ENCODE measurements around the gene REPS2.

Gene REPS2

DNA sequence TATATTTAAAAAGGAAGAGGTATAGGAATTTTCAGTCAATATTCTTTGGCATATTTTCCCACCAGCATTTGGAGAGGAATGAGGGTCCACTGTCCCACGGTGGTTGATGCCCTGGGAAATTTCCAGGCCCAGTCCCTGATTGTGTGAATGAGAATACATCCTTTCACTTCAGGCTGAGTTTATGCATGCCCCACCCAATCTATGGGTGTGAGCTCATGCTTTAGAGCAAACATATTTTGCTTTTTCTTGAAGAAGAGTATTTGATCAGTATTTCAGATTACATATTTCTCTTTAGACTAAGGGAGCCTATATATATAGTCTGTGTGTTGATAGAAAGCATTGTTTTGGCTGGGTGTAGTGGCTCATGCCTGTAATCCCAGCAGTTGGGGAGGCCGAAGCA, 77.2 kb downstream of the REPS2 start:
- Histone ChIP-seq H3K4me1 (ENCODE audit: low read length) (0 out of 2 replicates have a peak, but pooled peaks cover under 1% of the 10 kb centered on the region), H3K79me2 (ENCODE audit: low read length) (no peaks in the 10 kb centered on the region), H3K27ac (ENCODE audit: low read length) (no peak overlapping the region), H3K9ac (ENCODE audit: low read length) (no peak overlapping the region), H3K4me3 (ENCODE audit: low read length) (no peak overlapping the region), H3K9me2 (replicated peaks; ENCODE audit: insufficient read depth, low read length) (no peaks in the 10 kb centered on the region), H3K9me3 (replicated peaks; ENCODE audit: insufficient read depth, low read length) (no peaks in the 10 kb centered on the region), H2AFZ (ENCODE audit: low read length) (no peak overlapping the region), H3K4me2 (ENCODE audit: low read depth, low read length) (no peak overlapping the region), H4K20me1 (ENCODE audit: insufficient read depth, low read length) (no peaks in the 10 kb centered on the region), H3F3A (ENCODE audit: insufficient read depth, low read length) (no peaks in the 10 kb centered on the region), H3K27me3 (replicated peaks; ENCODE audit: insufficient read depth, low read length) (no peaks in the 10 kb centered on the region), H3K36me3 (replicated peaks; ENCODE audit: insufficient read depth, low read length) (no peaks in the 10 kb centered on the region)
- TF ChIP-seq EZH2 (optimal IDR thresholded peaks at IDR 0.05; ENCODE audit: low read depth, low read length) (no peak), EZH2phosphoT487 (IDR thresholded peaks at IDR 0.05; ENCODE audit: low read length) (no peak)
- TF ChIP-seq, protein P1, sequence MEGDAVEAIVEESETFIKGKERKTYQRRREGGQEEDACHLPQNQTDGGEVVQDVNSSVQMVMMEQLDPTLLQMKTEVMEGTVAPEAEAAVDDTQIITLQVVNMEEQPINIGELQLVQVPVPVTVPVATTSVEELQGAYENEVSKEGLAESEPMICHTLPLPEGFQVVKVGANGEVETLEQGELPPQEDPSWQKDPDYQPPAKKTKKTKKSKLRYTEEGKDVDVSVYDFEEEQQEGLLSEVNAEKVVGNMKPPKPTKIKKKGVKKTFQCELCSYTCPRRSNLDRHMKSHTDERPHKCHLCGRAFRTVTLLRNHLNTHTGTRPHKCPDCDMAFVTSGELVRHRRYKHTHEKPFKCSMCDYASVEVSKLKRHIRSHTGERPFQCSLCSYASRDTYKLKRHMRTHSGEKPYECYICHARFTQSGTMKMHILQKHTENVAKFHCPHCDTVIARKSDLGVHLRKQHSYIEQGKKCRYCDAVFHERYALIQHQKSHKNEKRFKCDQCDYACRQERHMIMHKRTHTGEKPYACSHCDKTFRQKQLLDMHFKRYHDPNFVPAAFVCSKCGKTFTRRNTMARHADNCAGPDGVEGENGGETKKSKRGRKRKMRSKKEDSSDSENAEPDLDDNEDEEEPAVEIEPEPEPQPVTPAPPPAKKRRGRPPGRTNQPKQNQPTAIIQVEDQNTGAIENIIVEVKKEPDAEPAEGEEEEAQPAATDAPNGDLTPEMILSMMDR (IDR thresholded peaks at IDR 0.05; ENCODE audit: low read length) = no peak
- DNase-seq = no peak

GRCh38 chrX:17024886-17025285, 78.4 kb downstream of the REPS2 start:
- H3K79me2 ChIP-seq (ENCODE audit: low read length) = no peaks in the 10 kb centered on the region
- H3K27me3 ChIP-seq (replicated peaks; ENCODE audit: insufficient read depth, low read length) = no peaks in the 10 kb centered on the region
- no peak overlapping the region for H3K4me3 ChIP-seq (ENCODE audit: low read length)
- H4K20me1 ChIP-seq (ENCODE audit: insufficient read depth, low read length) = no peaks in the 10 kb centered on the region
- H3F3A ChIP-seq (ENCODE audit: insufficient read depth, low read length) = no peaks in the 10 kb centered on the region
- H3K9me3 ChIP-seq (replicated peaks; ENCODE audit: insufficient read depth, low read length) = no peaks in the 10 kb centered on the region
- H3K4me1 ChIP-seq (ENCODE audit: low read length) = no peaks in the 10 kb centered on the region
- H3K27ac ChIP-seq (ENCODE audit: low read length) = no peak overlapping the region
- H3K9me2 ChIP-seq (replicated peaks; ENCODE audit: insufficient read depth, low read length) = no peaks in the 10 kb centered on the region
- TF ChIP-seq, protein P1 (IDR thresholded peaks at IDR 0.05; ENCODE audit: low read length) = no peak
- TF ChIP-seq EZH2phosphoT487 (IDR thresholded peaks at IDR 0.05; ENCODE audit: low read length) = no peak
- no peak for TF ChIP-seq EZH2 (optimal IDR thresholded peaks at IDR 0.05; ENCODE audit: low read depth, low read length)
- H3K4me2 ChIP-seq (ENCODE audit: low read depth, low read length) = no peak overlapping the region
- H3K36me3 ChIP-seq (replicated peaks; ENCODE audit: insufficient read depth, low read length) = no peaks in the 10 kb centered on the region
- DNase-seq = no peak
- H2AFZ ChIP-seq (ENCODE audit: low read length) = no peak overlapping the region
- no peak overlapping the region for H3K9ac ChIP-seq (ENCODE audit: low read length)

DNA sequence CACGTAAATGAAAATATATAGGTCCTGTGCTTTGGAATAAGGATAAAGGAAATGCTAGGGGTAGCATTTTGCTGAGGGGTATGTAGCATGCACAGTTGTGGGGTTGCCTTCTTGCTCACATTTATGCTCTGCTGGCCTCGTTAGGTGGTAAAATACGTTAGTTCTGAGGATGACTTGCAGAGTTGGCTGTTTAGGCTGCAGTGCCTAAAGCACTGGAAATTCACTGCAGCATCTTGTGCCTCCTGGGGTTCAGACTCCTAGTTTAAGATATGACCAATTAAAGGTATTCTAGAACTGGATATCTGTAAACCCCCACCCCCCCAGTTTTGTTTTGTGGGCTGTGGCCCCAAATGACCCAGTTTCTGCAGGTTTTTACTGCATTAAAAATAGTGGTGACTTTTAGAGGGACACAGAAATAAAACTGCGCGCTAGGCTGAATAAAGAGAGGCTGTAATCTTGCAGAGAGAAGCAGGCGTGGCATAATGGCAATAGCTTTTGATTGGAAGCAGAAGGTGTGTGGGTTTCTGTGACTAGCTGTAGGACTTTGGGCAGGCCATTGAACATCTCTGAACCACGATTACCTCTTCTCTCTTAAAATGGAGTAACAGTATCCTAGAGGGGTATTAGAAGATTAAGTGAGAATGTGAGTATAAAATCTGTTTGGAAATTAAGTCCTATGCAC, 79.3 kb downstream of the REPS2 start:
- Histone ChIP-seq H3K79me2 (ENCODE audit: low read length) (no peaks in the 10 kb centered on the region), H2AFZ (ENCODE audit: low read length) (no peak overlapping the region), H3K4me2 (ENCODE audit: low read depth, low read length) (no peak overlapping the region), H3K36me3 (replicated peaks; ENCODE audit: insufficient read depth, low read length) (no peaks in the 10 kb centered on the region), H4K20me1 (ENCODE audit: insufficient read depth, low read length) (no peaks in the 10 kb centered on the region), H3K9ac (ENCODE audit: low read length) (no peak overlapping the region), H3K27me3 (replicated peaks; ENCODE audit: insufficient read depth, low read length) (no peaks in the 10 kb centered on the region), H3K4me3 (ENCODE audit: low read length) (no peak overlapping the region), H3K9me2 (replicated peaks; ENCODE audit: insufficient read depth, low read length) (no peaks in the 10 kb centered on the region), H3F3A (ENCODE audit: insufficient read depth, low read length) (no peaks in the 10 kb centered on the region), H3K4me1 (ENCODE audit: low read length) (no peaks in the 10 kb centered on the region), H3K9me3 (replicated peaks; ENCODE audit: insufficient read depth, low read length) (no peaks in the 10 kb centered on the region), H3K27ac (ENCODE audit: low read length) (no peak overlapping the region)
- DNase-seq = no peak
- TF ChIP-seq, protein P1 (IDR thresholded peaks at IDR 0.05; ENCODE audit: low read length) = no peak
- TF ChIP-seq EZH2 (optimal IDR thresholded peaks at IDR 0.05; ENCODE audit: low read depth, low read length) (no peak), EZH2phosphoT487 (IDR thresholded peaks at IDR 0.05; ENCODE audit: low read length) (no peak)
